ENCODE results near the gene STK16. TPM values are rescaled to one million over a fixed set of nuclear protein-coding genes. Genes with fewer than 3 reads are reported as not detected.

STK16 gene
- total and polyA plus RNA-seq, 2 of the 13 experiments (the other 11 are each of a cell fraction or from before 2014, with no cell fraction given), result 28.0 to 50.9 TPM

GRCh38 chr2:219294356-219295351 lies 49.4 kb downstream of the STK16 start (continued):
- TF ChIP-seq ZNF407 (CRISPR knock-in tag; IDR thresholded peaks at IDR 0.05; ENCODE audit: not compliant biosample characterization) (no peak), NFYB (CRISPR knock-in tag; IDR thresholded peaks at IDR 0.05) (peak; percentile 25; the same call in 1 of the 2 replicates), THRA (CRISPR knock-in tag; IDR thresholded peaks at IDR 0.05; ENCODE audit: borderline replicate concordance) (peak; percentile 68; the same call in 1 of the 2 replicates), REXO4 (CRISPR knock-in tag; IDR thresholded peaks at IDR 0.05; ENCODE audit: borderline replicate concordance) (no peak; the same call in 1 of the 2 replicates), ZNF766 (CRISPR knock-in tag; IDR thresholded peaks at IDR 0.05; ENCODE audit: borderline replicate concordance) (0 out of 2 replicates have a peak, but pooled peaks have one; percentile 50), ZNF740 (CRISPR knock-in tag; IDR thresholded peaks at IDR 0.05) (no peak), CHD4 (IDR thresholded peaks at IDR 0.05; ENCODE audit: borderline replicate concordance, low read length) (no peak), ZSCAN29 (CRISPR knock-in tag; conservative IDR thresholded peaks at IDR 0.05) (peak; percentile 65; the same call in 1 of the 2 replicates), KLF11 (CRISPR knock-in tag; IDR thresholded peaks at IDR 0.05) (0 out of 2 replicates have a peak, but pooled peaks have one; percentile 64), ZNF574 (CRISPR knock-in tag; IDR thresholded peaks at IDR 0.05) (peak; percentile 93), ZNF414 (CRISPR knock-in tag; IDR thresholded peaks at IDR 0.05) (peak; percentile 87), FOSL1 (CRISPR knock-in tag; IDR thresholded peaks at IDR 0.05; ENCODE audit: borderline replicate concordance) (no peak), IRX3 (CRISPR knock-in tag; IDR thresholded peaks at IDR 0.05; ENCODE audit: borderline replicate concordance, low read depth) (no peak)
